Uterus (tissue), 2 donors: ENCODE data around the gene PRSS21.

Experiments
- CTCF ChIP-seq, 4 experiments: fragments of 200-600 bp in 2 of 4; fragments of 450-650 bp in 2 of 4; sonication (generic) in 2 of 4; IDR thresholded peaks; one replicate each; pipeline ENCODE4 v1.5.1; 2016 to 2019; ENCODE audit warnings: antibody characterized with exemption in 4 of 4, mild to moderate bottlenecking in 2 of 4, moderate library complexity in 1 of 4
- POLR2A ChIP-seq, 2 donors: fragments of 450-650 bp; IDR thresholded peaks; one replicate each; pipeline ENCODE4 v1.6.1; 2016; ENCODE audit warnings: antibody characterized with exemption in 2 of 2, mild to moderate bottlenecking in 1 of 2, moderate library complexity in 1 of 2

GRCh38 chr16:2835638-2836493, 18.8 kb downstream of the PRSS21 start:
- TF ChIP-seq CTCF (IDR thresholded peaks at IDR 0.05) = no peak
- TF ChIP-seq POLR2A (IDR thresholded peaks at IDR 0.05) = no peak
